A549 treated with GW870086 at 1 μM for 4 hours (cell line): Measurements from ENCODE around the gene HPRT1. TPM values are rescaled to one million over a fixed set of nuclear protein-coding genes. Genes with fewer than 3 reads are reported as not detected.

ENCODE experiments used
- total RNA-seq: library from RNA; stranded (reverse); fragments of 200-300 nt; extraction: Qiagen RNA extraction; gene quantifications from 5 replicates; pipeline ENCODE4 v1.2.3, GENCODE V29; 2022; ENCODE audit warnings: low read depth

Gene HPRT1
- total RNA-seq, result 95.6 to 116 TPM (median 109 TPM) in 5 replicates

DNA sequence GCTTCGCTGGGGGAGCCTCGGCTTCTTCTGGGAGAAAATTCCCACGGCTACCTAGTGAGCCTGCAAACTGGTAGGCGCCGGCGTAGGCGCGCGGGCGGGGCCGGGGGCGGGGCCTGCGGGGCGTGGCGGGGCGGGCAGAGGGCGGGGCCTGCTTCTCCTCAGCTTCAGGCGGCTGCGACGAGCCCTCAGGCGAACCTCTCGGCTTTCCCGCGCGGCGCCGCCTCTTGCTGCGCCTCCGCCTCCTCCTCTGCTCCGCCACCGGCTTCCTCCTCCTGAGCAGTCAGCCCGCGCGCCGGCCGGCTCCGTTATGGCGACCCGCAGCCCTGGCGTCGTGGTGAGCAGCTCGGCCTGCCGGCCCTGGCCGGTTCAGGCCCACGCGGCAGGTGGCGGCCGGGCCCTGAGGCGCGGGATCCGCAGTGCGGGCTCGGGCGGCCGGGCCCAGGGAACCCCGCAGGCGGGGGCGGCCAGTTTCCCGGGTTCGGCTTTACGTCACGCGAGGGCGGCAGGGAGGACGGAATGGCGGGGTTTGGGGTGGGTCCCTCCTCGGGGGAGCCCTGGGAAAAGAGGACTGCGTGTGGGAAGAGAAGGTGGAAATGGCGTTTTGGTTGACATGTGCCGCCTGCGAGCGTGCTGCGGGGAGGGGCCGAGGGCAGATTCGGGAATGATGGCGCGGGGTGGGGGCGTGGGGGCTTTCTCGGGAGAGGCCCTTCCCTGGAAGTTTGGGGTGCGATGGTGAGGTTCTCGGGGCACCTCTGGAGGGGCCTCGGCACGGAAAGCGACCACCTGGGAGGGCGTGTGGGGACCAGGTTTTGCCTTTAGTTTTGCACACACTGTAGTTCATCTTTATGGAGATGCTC, at the start of gene HPRT1:
TSS of gene HPRT1 (plus strand) at position 161 of the 857 bp plus-strand sequence. CDS start at position 308, 147 bp downstream.

Other genes starting within 250 kb of the HPRT1 start
- 0.12 TPM in 1 of 5 replicates, not detected in the others for gene CCDC160, start 223.0 kb upstream of the HPRT1 start, total RNA-seq
- gene PHF6, start 86.9 kb upstream of the HPRT1 start, total RNA-seq, result 8.6 to 15.9 TPM (median 13.7 TPM) in 5 replicates
- 0.64 to 0.97 TPM (median 0.74 TPM) in 4 of 5 replicates, not detected in the other for gene PLAC1, start 198.3 kb downstream of the HPRT1 start, total RNA-seq